Dedifferentiated amniotic fluid mesenchymal stem cell (primary cell): ENCODE results near the gene BPIFB4.

Source experiments
- DNase-seq: peaks from one replicate; pipeline ENCODE4 v3.0.0-alpha.2; 2016; ENCODE audit errors: extremely low spot score

Gene BPIFB4

GRCh38 chr20:33062105-33062824 lies 17.2 kb upstream of the BPIFB4 start:
- no peak for DNase-seq

- DNase-seq = no peak
These were observed 16.7 kb upstream of the BPIFB4 start for GRCh38 chr20:33062825-33063149.

- DNase-seq = no peak
These were observed 16.2 kb upstream of the BPIFB4 start for GRCh38 chr20:33063271-33063670.

GRCh38 chr20:33064572-33065287 lies 14.7 kb upstream of the BPIFB4 start:
- DNase-seq = no peak

- DNase-seq = no peak
These were observed 13.7 kb upstream of the BPIFB4 start for GRCh38 chr20:33065785-33066184.

- no peak for DNase-seq
These were observed 11.6 kb upstream of the BPIFB4 start for GRCh38 chr20:33067806-33068205.

GRCh38 chr20:33068251-33068939 lies 11.0 kb upstream of the BPIFB4 start:
- no peak for DNase-seq

GRCh38 chr20:33069673-33070072 lies 9.8 kb upstream of the BPIFB4 start:
- DNase-seq = no peak

- no peak for DNase-seq
These were observed 9.1 kb upstream of the BPIFB4 start for GRCh38 chr20:33070111-33071053.

- no peak for DNase-seq
These were observed 8.2 kb upstream of the BPIFB4 start for GRCh38 chr20:33071198-33071597.

- DNase-seq = no peak
These were observed 7.1 kb upstream of the BPIFB4 start for GRCh38 chr20:33072362-33072761.

- DNase-seq = no peak
These were observed 6.6 kb upstream of the BPIFB4 start for GRCh38 chr20:33072813-33073212.

GRCh38 chr20:33074675-33075074 lies 4.8 kb upstream of the BPIFB4 start:
- no peak for DNase-seq

- no peak for DNase-seq
These were observed 4.2 kb upstream of the BPIFB4 start for GRCh38 chr20:33075281-33075680.

- no peak for DNase-seq
These were observed 2.6 kb upstream of the BPIFB4 start for GRCh38 chr20:33076662-33077372.

GRCh38 chr20:33081411-33082154 lies 2.1 kb downstream of the BPIFB4 start:
- DNase-seq = no peak

- DNase-seq = no peak
These were observed 3.1 kb downstream of the BPIFB4 start for GRCh38 chr20:33082546-33082945.

GRCh38 chr20:33083544-33084340 lies 4.3 kb downstream of the BPIFB4 start:
- DNase-seq = no peak

- no peak for DNase-seq
These were observed 5.3 kb downstream of the BPIFB4 start for GRCh38 chr20:33084722-33085121.
